WTC11 (cell line): Measurements from ENCODE around the gene MAT2A. TPM values are rescaled to one million over a fixed set of nuclear protein-coding genes. Genes with fewer than 3 reads are reported as not detected.

Experiments
- ATAC-seq: fragments of 200-7000 bp; cut with Tn5 transposase; 2 replicates; pipeline ENCODE4 v1.10.0; 2021; ENCODE audit warnings: mild to moderate bottlenecking, moderate library complexity
- CTCF ChIA-PET: fragments of 300-600 bp; sonication (Branson Sonifier 250); formaldehyde crosslinking; loops from one replicate; lab custom pipeline; 2021; ENCODE audit warnings: antibody characterized with exemption; lab: Charles Lee
- POLR2A ChIA-PET: fragments of 350-600 bp; sonication (Branson Sonifier 250); formaldehyde crosslinking; loops from one replicate; lab custom pipeline; 2021; ENCODE audit warnings: antibody characterized with exemption; lab: Charles Lee
- DNase-seq: peaks from one replicate; pipeline ENCODE4 v3.0.0; 2021; ENCODE audit warnings: low spot score
- H3K27ac Mint-ChIP-seq: 2 replicates; pipeline ENCODE4 v1.8.0; 2021; ENCODE audit warnings: mixed read lengths
- H3K27me3 Mint-ChIP-seq: 2 replicates; pipeline ENCODE4 v1.8.0; 2021; ENCODE audit warnings: low read depth, mild to moderate bottlenecking, moderate library complexity, mixed read lengths
- H3K36me3 Mint-ChIP-seq: 2 replicates; pipeline ENCODE4 v1.8.0; 2021; ENCODE audit warnings: mixed read lengths
- H3K4me1 Mint-ChIP-seq: 2 replicates; pipeline ENCODE4 v1.8.0; 2022; ENCODE audit warnings: mixed read lengths
- H3K4me3 Mint-ChIP-seq: 2 replicates; pipeline ENCODE4 v1.8.0; 2021; ENCODE audit warnings: mild to moderate bottlenecking, moderate library complexity, mixed read lengths
- H3K9me3 Mint-ChIP-seq: 2 replicates; pipeline ENCODE4 v1.8.0; 2021; ENCODE audit warnings: mixed read lengths
- GRHL2 ChIP-seq: fragments of 250-450 bp; sonication (Bioruptor Pico); IDR thresholded peaks from 2 replicates; pipeline ENCODE4 v1.8.0; 2022; ENCODE audit warnings: mild to moderate bottlenecking, moderate library complexity; ENCODE audit not compliant: insufficient replicate concordance, severe bottlenecking
- JAZF1 ChIP-seq: fragments of 250-450 bp; sonication (Bioruptor Pico); IDR thresholded peaks from 2 replicates; pipeline ENCODE4 v1.9.0; 2021; ENCODE audit warnings: moderate library complexity, mild to moderate bottlenecking, inconsistent platforms
- KAT7 ChIP-seq: sonication (generic); formaldehyde crosslinking; IDR thresholded peaks from 2 replicates; pipeline ENCODE4 v1.8.1; 2023; ENCODE audit warnings: missing genetic modification reagents, mild to moderate bottlenecking, borderline replicate concordance
- NFE2L1 ChIP-seq: sonication (generic); formaldehyde crosslinking; IDR thresholded peaks from 2 replicates; pipeline ENCODE4 v1.8.1; 2023; ENCODE audit warnings: missing genetic modification reagents
- USF2 ChIP-seq: sonication (generic); formaldehyde crosslinking; IDR thresholded peaks from 2 replicates; pipeline ENCODE4 v1.8.1; 2023; ENCODE audit warnings: mild to moderate bottlenecking, missing genetic modification reagents, moderate library complexity
- ZBTB21 ChIP-seq: sonication (generic); formaldehyde crosslinking; IDR thresholded peaks from 2 replicates; pipeline ENCODE4 v1.8.1; 2023; ENCODE audit warnings: mild to moderate bottlenecking, missing genetic modification reagents, borderline replicate concordance
- ZNF219 ChIP-seq: sonication (generic); formaldehyde crosslinking; IDR thresholded peaks from 2 replicates; pipeline ENCODE4 v1.8.0; 2023; ENCODE audit warnings: missing genetic modification reagents, mild to moderate bottlenecking, borderline replicate concordance
- ZNF532 ChIP-seq: fragments of 250-450 bp; sonication (Bioruptor Pico); IDR thresholded peaks from 2 replicates; pipeline ENCODE4 v1.9.0; 2021; ENCODE audit warnings: mild to moderate bottlenecking, borderline replicate concordance
- ZSCAN18 ChIP-seq: fragments of 250-450 bp; sonication (Bioruptor Pico); IDR thresholded peaks from 2 replicates; pipeline ENCODE4 v2.1.2; 2022; ENCODE audit warnings: mild to moderate bottlenecking, moderate library complexity
- total RNA-seq: library from RNA; stranded (reverse); gene quantifications from 3 replicates; pipeline ENCODE4 v1.2.3, GENCODE V29; 2021

Gene MAT2A
- total RNA-seq, 1 experiment from 2014 or later: 222 TPM

- no peak for TF ChIP-seq ZNF532
- TF ChIP-seq USF2 (CRISPR knock-in tag): no peak
- TF ChIP-seq ZSCAN18 (CRISPR knock-in tag): no peak
- no peak for TF ChIP-seq ZNF219 (CRISPR knock-in tag)
Observed at GRCh38 chr2:85490861-85491755, 47.9 kb upstream of the MAT2A start (continued).

- H3K27me3 Mint-ChIP-seq: no peaks in the 10 kb centered on the region
- peaks cover 17% of the 10 kb centered on the region for H3K4me1 Mint-ChIP-seq
- POLR2A ChIA-PET: no interaction called here
- DNase-seq: no peak
- no peak for TF ChIP-seq JAZF1 (CRISPR knock-in tag)
- TF ChIP-seq ZBTB21 (CRISPR knock-in tag): no peak
- TF ChIP-seq GRHL2: no peak
- TF ChIP-seq ZNF532: no peak
- TF ChIP-seq KAT7 (CRISPR knock-in tag): no peak
- no peak for TF ChIP-seq NFE2L1 (CRISPR knock-in tag)
- H3K4me3 Mint-ChIP-seq: no peak overlapping the region
- CTCF ChIA-PET: interaction anchor here (0.5 kb wide), 1 partner anchor 177 kb away, joined by 4 read pairs; no protein-coding TSS in a partner anchor
- ATAC-seq: no peak
- H3K36me3 Mint-ChIP-seq: no peaks in the 10 kb centered on the region
- H3K9me3 Mint-ChIP-seq: peaks cover 7% of the 10 kb centered on the region
- H3K27ac Mint-ChIP-seq: no peak overlapping the region
Observed at GRCh38 chr2:85496436-85496835, 42.5 kb upstream of the MAT2A start.

- Mint-ChIP-seq H3K27ac (no peak overlapping the region), H3K9me3 (peaks cover 7% of the 10 kb centered on the region), H3K4me1 (peaks cover 17% of the 10 kb centered on the region), H3K27me3 (no peaks in the 10 kb centered on the region)
- ChIA-PET CTCF (no interaction called here), POLR2A (no interaction called here)
- DNase-seq: no peak
- no peak for TF ChIP-seq USF2 (CRISPR knock-in tag)
- TF ChIP-seq ZSCAN18 (CRISPR knock-in tag): no peak
- TF ChIP-seq, all 79 proteins: peak for 0
- Mint-ChIP-seq H3K4me3 (no peak overlapping the region), H3K36me3 (no peaks in the 10 kb centered on the region)
- no peak for ATAC-seq
Observed at GRCh38 chr2:85497944-85498630, 40.9 kb upstream of the MAT2A start.
